ENCODE measurements around the gene SLC24A4. TPM values are rescaled to one million over a fixed set of nuclear protein-coding genes. Genes with fewer than 3 reads are reported as not detected.

Gene SLC24A4
- total RNA-seq (ENCODE audit: insufficient read depth, low replicate concordance), result 1.7 TPM

- no peak for DNase-seq (ENCODE audit: low spot score)
Measured at GRCh38 chr14:92323011-92323915, at the start of gene SLC24A4. SLC24A4 (plus strand) TSS chr14:92323165; CDS start chr14:92323831, 666 bp downstream.

- DNase-seq (ENCODE audit: low spot score), result no peak
Measured at GRCh38 chr14:92273166-92273565, 49.8 kb upstream of the SLC24A4 start.

- no peak for DNase-seq (ENCODE audit: low spot score)
Measured at GRCh38 chr14:92274055-92274454, 48.9 kb upstream of the SLC24A4 start.

- DNase-seq (ENCODE audit: low spot score), result no peak
Measured at GRCh38 chr14:92276074-92276473, 46.9 kb upstream of the SLC24A4 start.

- no peak for DNase-seq (ENCODE audit: low spot score)
Measured at GRCh38 chr14:92277031-92277430, 45.9 kb upstream of the SLC24A4 start.

- no peak for DNase-seq (ENCODE audit: low spot score)
Measured at GRCh38 chr14:92280554-92281262, 42.3 kb upstream of the SLC24A4 start.

- DNase-seq (ENCODE audit: low spot score), result no peak
Measured at GRCh38 chr14:92282669-92283068, 40.3 kb upstream of the SLC24A4 start.

- DNase-seq (ENCODE audit: low spot score), result no peak
Measured at GRCh38 chr14:92285311-92285710, 37.7 kb upstream of the SLC24A4 start.

GRCh38 chr14:92287987-92288386 lies 35.0 kb upstream of the SLC24A4 start:
- DNase-seq (ENCODE audit: low spot score), result no peak

GRCh38 chr14:92288994-92289660 lies 33.8 kb upstream of the SLC24A4 start:
- DNase-seq (ENCODE audit: low spot score), result no peak

- DNase-seq (ENCODE audit: low spot score), result no peak
Measured at GRCh38 chr14:92292673-92293072, 30.3 kb upstream of the SLC24A4 start.

- DNase-seq (ENCODE audit: low spot score), result no peak
Measured at GRCh38 chr14:92294506-92294905, 28.5 kb upstream of the SLC24A4 start.

- no peak for DNase-seq (ENCODE audit: low spot score)
Measured at GRCh38 chr14:92297818-92298595, 25.0 kb upstream of the SLC24A4 start.

- no peak for DNase-seq (ENCODE audit: low spot score)
Measured at GRCh38 chr14:92302481-92302880, 20.5 kb upstream of the SLC24A4 start.

- DNase-seq (ENCODE audit: low spot score), result no peak
Measured at GRCh38 chr14:92308716-92309115, 14.2 kb upstream of the SLC24A4 start.

- no peak for DNase-seq (ENCODE audit: low spot score)
Measured at GRCh38 chr14:92309968-92310530, 12.9 kb upstream of the SLC24A4 start.

GRCh38 chr14:92310776-92311375 lies 12.1 kb upstream of the SLC24A4 start:
- no peak for DNase-seq (ENCODE audit: low spot score)

- peak; percentile 6 for DNase-seq (ENCODE audit: low spot score)
Measured at GRCh38 chr14:92314182-92314581, 8.8 kb upstream of the SLC24A4 start.

GRCh38 chr14:92315050-92315805 lies 7.7 kb upstream of the SLC24A4 start:
- no peak for DNase-seq (ENCODE audit: low spot score)

- DNase-seq (ENCODE audit: low spot score), result no peak
Measured at GRCh38 chr14:92316176-92316575, 6.8 kb upstream of the SLC24A4 start.

Data from umbilical cord (tissue), 2 donors.